HepG2 (cell line): ENCODE results near the gene PPIA. TPM values are rescaled to one million over a fixed set of nuclear protein-coding genes. Genes with fewer than 3 reads are reported as not detected.

Experiments used
- ATAC-seq: fragments of 200-7000 bp; cut with Tn5 transposase; 3 replicates; pipeline ENCODE4 v1.9.1; 2020; ENCODE audit warnings: mild to moderate bottlenecking, moderate library complexity
- BruUV-seq: library from RNA; stranded (reverse); fragments of 400-500 nt; replicated peaks from 2 replicates; lab custom pipeline; 2021; lab: Mats Ljungman, UMichigan
- CTCF ChIA-PET: fragments of 300-600 bp; formaldehyde crosslinking; extraction: SDS; loops from one replicate; lab custom pipeline; 2021; ENCODE audit warnings: low total read pairs, inconsistent platforms, low intra/inter-chr PET ratio; lab: Yijun Ruan, JAX
- POLR2A ChIA-PET: fragments of 350-600 bp; sonication (Branson Sonifier 250); formaldehyde crosslinking; loops from one replicate; lab custom pipeline; 2020; ENCODE audit warnings: antibody characterized with exemption, inconsistent platforms; lab: Yijun Ruan, JAX
- DNase-seq: peaks from one replicate; pipeline ENCODE4 v3.0.0-alpha.2; 2015; ENCODE audit warnings: low spot score
- FAIRE-seq: peaks from 3 replicates; lab custom pipeline; 2011; peaks lifted over from hg19 to GRCh38; lab: Jason Lieb, UNC
- H2AFZ ChIP-seq: one replicate; pipeline ENCODE4 v1.6.1; 2011; ENCODE audit warnings: low read length, inconsistent platforms
- H3K27ac ChIP-seq: fragments of 300-600 bp; 3 replicates; pipeline ENCODE4 v1.8.0; 2011; ENCODE audit warnings: mixed run types, mild to moderate bottlenecking, mixed read lengths, low read length, inconsistent platforms; ENCODE audit not compliant: insufficient read depth; ENCODE audit errors: extremely low read length
- H3K27me3 ChIP-seq, 2 experiments: fragments of 200-600 bp in 1 of 2; 2 replicates in 1 of 2; 3 replicates in 1 of 2; pipeline versions ENCODE4 v1.6.0 to v1.8.0; 2011; ENCODE audit warnings: low read length in 2 of 2, mild to moderate bottlenecking in 2 of 2, moderate library complexity in 2 of 2, inconsistent platforms in 1 of 2; ENCODE audit not compliant: insufficient read depth in 2 of 2, control insufficient read depth in 1 of 2
- H3K36me3 ChIP-seq, 2 experiments: fragments of 200-600 bp in 1 of 2; replicated peaks in 1 of 2; 2 replicates in 1 of 2; 3 replicates in 1 of 2; pipeline versions ENCODE4 v1.5.1 to v1.8.0; 2011; ENCODE audit warnings: low read length in 2 of 2, inconsistent platforms in 1 of 2; ENCODE audit not compliant: insufficient read depth in 2 of 2, control insufficient read depth in 1 of 2
- H3K4me1 ChIP-seq: 2 replicates; pipeline ENCODE4 v1.5.1; 2012; ENCODE audit warnings: low read length, inconsistent platforms; ENCODE audit not compliant: insufficient read depth
- H3K4me2 ChIP-seq: 2 replicates; pipeline ENCODE4 v1.6.0; 2011; ENCODE audit warnings: low read depth, low read length, inconsistent platforms
- H3K4me3 ChIP-seq, 3 experiments: fragments of 200-600 bp in 1 of 3; sonication (generic), shearing (Covaris generic) in 1 of 3; replicated peaks in 1 of 3; 2 replicates each; pipeline ENCODE4 v1.5.1; 2011 to 2016; ENCODE audit warnings: low read length in 3 of 3, inconsistent platforms in 2 of 3, low read depth in 2 of 3, mild to moderate bottlenecking in 2 of 3, control low read depth in 1 of 3, mixed read lengths in 1 of 3; ENCODE audit not compliant: insufficient read depth in 1 of 3
- H3K79me2 ChIP-seq: one replicate; pipeline ENCODE4 v1.6.1; 2011; ENCODE audit warnings: low read length, inconsistent platforms; ENCODE audit not compliant: insufficient read depth
- H3K9ac ChIP-seq: 2 replicates; pipeline ENCODE4 v1.6.0; 2011; ENCODE audit warnings: mild to moderate bottlenecking, low read depth, low read length, inconsistent platforms; ENCODE audit not compliant: insufficient read depth
- H3K9me3 ChIP-seq: 2 replicates; pipeline ENCODE4 v1.5.1; 2012; ENCODE audit warnings: mild to moderate bottlenecking, low read length
- H4K20me1 ChIP-seq: 2 replicates; pipeline ENCODE4 v1.6.0; 2011; ENCODE audit warnings: inconsistent platforms, mild to moderate bottlenecking, low read length, moderate library complexity; ENCODE audit not compliant: insufficient read depth
- JUND ChIP-seq: sonication (generic); formaldehyde crosslinking; IDR thresholded peaks from 2 replicates; pipeline ENCODE4 v1.8.0; 2022; ENCODE audit warnings: mild to moderate bottlenecking, missing genetic modification reagents
- NR1H2 ChIP-seq: sonication (generic); formaldehyde crosslinking; IDR thresholded peaks from 2 replicates; pipeline ENCODE4 v1.8.1; 2022; ENCODE audit warnings: low read depth, missing genetic modification reagents, borderline replicate concordance
- TCF7L2 ChIP-seq: IDR thresholded peaks from 2 replicates; pipeline ENCODE4 v1.6.1; 2011; ENCODE audit warnings: mild to moderate bottlenecking, low read depth, low read length, moderate library complexity
- ZNF468 ChIP-seq: sonication (generic); formaldehyde crosslinking; IDR thresholded peaks from 2 replicates; pipeline ENCODE4 v1.8.0; 2022; ENCODE audit warnings: mild to moderate bottlenecking, moderate library complexity, missing genetic modification reagents
- ZNF552 ChIP-seq: sonication (generic); formaldehyde crosslinking; IDR thresholded peaks from 2 replicates; pipeline ENCODE4 v1.9.0; 2022; ENCODE audit warnings: missing genetic modification reagents, mild to moderate bottlenecking, borderline replicate concordance
- ZNF768 ChIP-seq: sonication (generic); formaldehyde crosslinking; IDR thresholded peaks from 2 replicates; pipeline ENCODE4 v1.4.0; 2020; ENCODE audit warnings: missing genetic modification reagents
- ZNF770 ChIP-seq: sonication (generic); formaldehyde crosslinking; IDR thresholded peaks from 2 replicates; pipeline ENCODE4 v1.5.0; 2020; ENCODE audit warnings: mild to moderate bottlenecking, missing genetic modification reagents
- WGBS: methylation state at CpG from one replicate; pipeline ENCODE4 v1.1.6; 2017; ENCODE audit warnings: low lambda C conversion rate; 5-methylcytosine and 5-hydroxymethylcytosine counted together
- in situ Hi-C: cut with HindIII; loops from 2 replicates; pipeline ENCODE4 v1.10.0; 2017; ENCODE audit warnings: low pct_unique_long_range_greater_than_20kb; ENCODE audit not compliant: extremely low pct_ligation_motif_present
- intact Hi-C: fragments of 100-400 bp; cut with micrococcal nuclease; formaldehyde crosslinking; loops from one replicate; pipeline ENCODE4 v1.10.0; 2022; ENCODE audit not compliant: unreplicated experiment
- polyA plus RNA-seq, 8 experiments: library from polyadenylated mRNA; depleted of rRNA in 3 of 8; stranded (reverse) in 7 of 8; unstranded in 1 of 8; fragments of >200 nt; fragmentation: Illumina TruSeq in 4 of 8; extraction: Trizol in 4 of 8; gene quantifications; 2 replicates each; pipeline versions ENCODE4 v1.2.1 to v1.2.3, GENCODE V29; 2011 to 2016; ENCODE audit warnings: low read depth in 4 of 8, missing spikeins in 1 of 8, mixed read lengths in 1 of 8; ENCODE audit not compliant: insufficient read depth in 1 of 8
- total RNA-seq, 5 experiments: library from RNA; depleted of rRNA; stranded (reverse); fragments of >200 nt; fragmentation: Illumina TruSeq; extraction: Trizol; gene quantifications; 2 replicates each; pipeline ENCODE4 v1.2.3, GENCODE V29; 2016; ENCODE audit warnings: low read depth in 1 of 5

The PPIA gene
- total and polyA plus RNA-seq, 2 of the 13 experiments (the other 11 are each of a cell fraction or from before 2014, with no cell fraction given) = 2,268 to 3,010 TPM

- H3K9me3 ChIP-seq = no peaks in the 10 kb centered on the region
- WGBS = 83% methylated on average over 2 of the region's 2 CpGs
- ATAC-seq (no peak), DNase-seq (no peak), FAIRE-seq (no peak)
- H3K27ac ChIP-seq = no peak overlapping the region
- ChIA-PET CTCF (no interaction called here), POLR2A (interaction anchor here (1.2 to 2.9 kb wide), 2 partner anchors 20 to 110 kb away, joined by 3 to 13 read pairs; no protein-coding TSS in a partner anchor)
- no peaks in the 10 kb centered on the region for H3K36me3 ChIP-seq
- H2AFZ ChIP-seq = no peak overlapping the region
- peaks cover 26% of the 10 kb centered on the region for H3K4me1 ChIP-seq
- peak overlapping the region; percentile 80; the same call in 1 of the 2 replicates for H3K9ac ChIP-seq
- in situ Hi-C loops (loop anchor here (25.0 kb wide), 1 partner anchor 163 kb away; the partner anchor contains the start of gene TMED4), intact Hi-C loops (no loop called here)
- peaks cover 7% of the 10 kb centered on the region for H4K20me1 ChIP-seq
- no peaks in the 10 kb centered on the region; a peak in 1 of 5 replicates for H3K27me3 ChIP-seq
- peaks cover 21% of the 10 kb centered on the region for H3K79me2 ChIP-seq
- TF ChIP-seq NR1H2 (CRISPR knock-in tag) (no peak), JUND (CRISPR knock-in tag) (no peak), ZNF768 (CRISPR knock-in tag) (no peak), TCF7L2 (no peak)
- H3K4me2 ChIP-seq = peak overlapping the region; percentile 74
- TSS peak; percentile 59 for BruUV-seq
- H3K4me3 ChIP-seq = peak overlapping the region; percentile 69 to 94 (median 90)
These were observed 46.5 kb upstream of the PPIA start for GRCh38 chr7:44749992-44750391.

- WGBS = 91% methylated on average over 2 of the region's 3 CpGs
- H2AFZ ChIP-seq = no peak overlapping the region
- peaks cover 26% of the 10 kb centered on the region for H3K4me1 ChIP-seq
- ATAC-seq (no peak), FAIRE-seq (no peak)
- H3K27me3 ChIP-seq = no peaks in the 10 kb centered on the region; a peak in 1 of 5 replicates
- CTCF ChIA-PET = no interaction called here
- H3K9ac ChIP-seq = 0 out of 2 replicates have a peak overlapping the region, but pooled peaks have one; percentile 13
- H3K9me3 ChIP-seq = no peaks in the 10 kb centered on the region
- TF ChIP-seq ZNF770 (CRISPR knock-in tag) (no peak), ZNF468 (no peak), JUND (CRISPR knock-in tag) (no peak), ZNF552 (CRISPR knock-in tag) (no peak)
- TF ChIP-seq, all 625 proteins: peak for 0
- in situ Hi-C loops (loop anchor here (25.0 kb wide), 1 partner anchor 163 kb away; the partner anchor contains the start of gene TMED4), intact Hi-C loops (no loop called here)
- BruUV-seq = no TSS peak
- H3K79me2 ChIP-seq = peaks cover 23% of the 10 kb centered on the region
- H3K4me3 ChIP-seq = peak overlapping the region in 2 of 3 experiments; percentile 11 to 16; a peak in 3 of 6 replicates
- peak overlapping the region; percentile 74 for H3K4me2 ChIP-seq
- POLR2A ChIA-PET = interaction anchor here (1.4 to 2.9 kb wide), 2 partner anchors 110 to 144 kb away, joined by 8 to 13 read pairs; partner anchors contain the start of gene OGDH
- no peak overlapping the region for H3K27ac ChIP-seq
- DNase-seq = no peak
- H4K20me1 ChIP-seq = peaks cover 7% of the 10 kb centered on the region
- no peaks in the 10 kb centered on the region for H3K36me3 ChIP-seq
These were observed 46.1 kb upstream of the PPIA start for GRCh38 chr7:44750424-44750823.
